ENCODE results near the gene GRM1.

GRCh38 chr6:146154197-146154596 lies 125.3 kb downstream of the GRM1 start:
- no peak for TF ChIP-seq CTCF (IDR thresholded peaks at IDR 0.05; ENCODE audit: insufficient read depth, low read depth, low read length)
- TF ChIP-seq EZH2 (IDR thresholded peaks at IDR 0.05; ENCODE audit: insufficient read depth, low read length): no peak

Measured in astrocyte (in vitro differentiated cells and primary cell).